ENCODE data around the gene GP1BA.
A peak's percentile ranks its signal among the peaks of the same experiment; 100 is the strongest.

GP1BA gene

GRCh38 chr17:4947010-4947410 is 14.9 kb downstream of the GP1BA start:
- ChIA-PET CTCF (interaction anchor here (1.5 kb wide), 1 partner anchor 44 kb away, joined by 3 read pairs; the partner anchor contains the start of gene CHRNE), POLR2A (interaction anchor here (2.0 to 7.2 kb wide), 4 partner anchors 7 to 51 kb away, joined by 7 to 101 read pairs (median 36); partner anchors contain the start of genes INCA1, KIF1C, RNF167 and SLC25A11)
- TF ChIP-seq CTBP1 (IDR thresholded peaks at IDR 0.05; ENCODE audit: borderline replicate concordance): no peak
- no peak for DNase-seq (ENCODE audit: extremely low spot score)

GRCh38 chr17:4947411-4948165 is 15.5 kb downstream of the GP1BA start:
- ChIA-PET CTCF (no interaction called here), POLR2A (interaction anchor here (0.6 to 7.2 kb wide), 7 partner anchors 8 to 50 kb away, joined by 3 to 101 read pairs (median 7); partner anchors contain the start of genes INCA1, KIF1C, RNF167 and SLC25A11)
- DNase-seq (ENCODE audit: extremely low spot score): peak; percentile 40
- TF ChIP-seq NFRKB (IDR thresholded peaks at IDR 0.05): no peak
- peak; percentile 72; the same call in 1 of the 2 replicates for TF ChIP-seq HDGF (IDR thresholded peaks at IDR 0.05; ENCODE audit: borderline replicate concordance)
- no peak for TF ChIP-seq FOXM1 (IDR thresholded peaks at IDR 0.05; ENCODE audit: borderline replicate concordance)
- no peak for TF ChIP-seq ZNF384 (IDR thresholded peaks at IDR 0.05)
- no peak for TF ChIP-seq CTBP1 (IDR thresholded peaks at IDR 0.05; ENCODE audit: borderline replicate concordance)
- TF ChIP-seq FOXK2 (IDR thresholded peaks at IDR 0.05): no peak
- no peak for TF ChIP-seq PKNOX1 (IDR thresholded peaks at IDR 0.05)
- no peak for TF ChIP-seq SP1 (IDR thresholded peaks at IDR 0.05)
- TF ChIP-seq TARDBP (IDR thresholded peaks at IDR 0.05): no peak
- TF ChIP-seq FOXA1 (IDR thresholded peaks at IDR 0.05): no peak
- peak; percentile 69 for TF ChIP-seq ELF4 (IDR thresholded peaks at IDR 0.05)
- no peak for TF ChIP-seq LEF1 (IDR thresholded peaks at IDR 0.05; ENCODE audit: borderline replicate concordance)
- no peak for TF ChIP-seq ARNT (IDR thresholded peaks at IDR 0.05)
- no peak for TF ChIP-seq BHLHE40 (IDR thresholded peaks at IDR 0.05; ENCODE audit: borderline replicate concordance)
- TF ChIP-seq SUZ12 (IDR thresholded peaks at IDR 0.05): no peak
- peak; percentile 79 for TF ChIP-seq L3MBTL2 (conservative IDR thresholded peaks at IDR 0.05)

GRCh38 chr17:4948166-4948930 is 16.3 kb downstream of the GP1BA start, which contains the start of gene PFN1:
Gene PFN1 (minus strand): TSS chr17:4948530. CDS start chr17:4948394, 136 bp downstream.
- peak; percentile 80 for DNase-seq (ENCODE audit: extremely low spot score)
- ChIA-PET CTCF (interaction anchor here (0.5 kb wide), 1 partner anchor 789 kb away, joined by 3 read pairs; no protein-coding TSS in a partner anchor), POLR2A (interaction anchor here (0.5 to 7.2 kb wide), 14 partner anchors 9 to 49 kb away, joined by 3 to 101 read pairs (median 4); partner anchors contain the start of genes CAMTA2, INCA1, KIF1C and RNF167)
- no peak for TF ChIP-seq SUZ12 (IDR thresholded peaks at IDR 0.05)
- TF ChIP-seq L3MBTL2 (conservative IDR thresholded peaks at IDR 0.05): peak; percentile 27; the same call in 1 of the 2 replicates

GRCh38 chr17:4948931-4949320 is 16.8 kb downstream of the GP1BA start:
- peak; percentile 83 for DNase-seq (ENCODE audit: extremely low spot score)
- ChIA-PET POLR2A (interaction anchor here (0.5 to 7.2 kb wide), 12 partner anchors 9 to 49 kb away, joined by 3 to 101 read pairs (median 4); partner anchors contain the start of genes CAMTA2, INCA1, KIF1C and RNF167), CTCF (interaction anchor here (0.5 kb wide), 1 partner anchor 788 kb away, joined by 3 read pairs; no protein-coding TSS in a partner anchor)
- TF ChIP-seq FOXA1 (IDR thresholded peaks at IDR 0.05) (no peak), PKNOX1 (IDR thresholded peaks at IDR 0.05) (no peak), ZNF384 (IDR thresholded peaks at IDR 0.05) (no peak), NFRKB (IDR thresholded peaks at IDR 0.05) (no peak), ARNT (IDR thresholded peaks at IDR 0.05) (no peak), HDGF (IDR thresholded peaks at IDR 0.05; ENCODE audit: borderline replicate concordance) (no peak), CTBP1 (IDR thresholded peaks at IDR 0.05; ENCODE audit: borderline replicate concordance) (no peak), SUZ12 (IDR thresholded peaks at IDR 0.05) (no peak), ELF4 (IDR thresholded peaks at IDR 0.05) (no peak)

GRCh38 chr17:4949321-4950074 is 17.4 kb downstream of the GP1BA start:
- ChIA-PET CTCF (no interaction called here), POLR2A (interaction anchor here (0.5 to 9.2 kb wide), 12 partner anchors 8 to 46 kb away, joined by 3 to 110 read pairs (median 4); partner anchors contain the start of genes CAMTA2, RNF167, SLC25A11 and SPAG7)
- TF ChIP-seq HDGF (IDR thresholded peaks at IDR 0.05; ENCODE audit: borderline replicate concordance): no peak
- no peak for TF ChIP-seq PKNOX1 (IDR thresholded peaks at IDR 0.05)
- TF ChIP-seq ARNT (IDR thresholded peaks at IDR 0.05): no peak
- TF ChIP-seq CTBP1 (IDR thresholded peaks at IDR 0.05; ENCODE audit: borderline replicate concordance): no peak
- TF ChIP-seq ZNF384 (IDR thresholded peaks at IDR 0.05): no peak
- TF ChIP-seq BHLHE40 (IDR thresholded peaks at IDR 0.05; ENCODE audit: borderline replicate concordance): no peak
- TF ChIP-seq L3MBTL2 (conservative IDR thresholded peaks at IDR 0.05): peak; percentile 86
- TF ChIP-seq NFRKB (IDR thresholded peaks at IDR 0.05): no peak
- DNase-seq (ENCODE audit: extremely low spot score): peak; percentile 45
